ENCODE measurements around the gene ZMIZ1.
A peak's percentile ranks its signal among the peaks of the same experiment; 100 is the strongest.

The ZMIZ1 gene

DNA sequence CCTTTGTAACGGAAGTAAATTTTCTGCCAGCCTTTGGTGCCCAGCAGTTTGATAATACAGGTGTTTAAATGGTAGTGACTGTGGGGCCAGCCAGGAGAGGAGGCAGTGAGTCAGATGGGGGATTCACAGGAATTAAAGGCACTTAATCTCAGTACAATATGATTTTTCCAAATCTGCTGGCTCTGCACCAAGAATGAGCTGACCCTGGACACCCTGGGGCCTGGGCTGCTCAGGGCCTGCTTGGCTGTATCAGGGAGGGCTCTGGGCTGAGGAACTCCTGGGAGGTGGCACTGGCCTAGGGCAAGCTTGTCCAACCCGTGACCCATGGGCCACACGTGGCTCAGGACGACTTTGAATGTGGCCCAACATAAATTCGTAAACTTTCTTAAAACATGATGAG is 104.1 kb downstream of the ZMIZ1 start:
- TF ChIP-seq, protein P1, sequence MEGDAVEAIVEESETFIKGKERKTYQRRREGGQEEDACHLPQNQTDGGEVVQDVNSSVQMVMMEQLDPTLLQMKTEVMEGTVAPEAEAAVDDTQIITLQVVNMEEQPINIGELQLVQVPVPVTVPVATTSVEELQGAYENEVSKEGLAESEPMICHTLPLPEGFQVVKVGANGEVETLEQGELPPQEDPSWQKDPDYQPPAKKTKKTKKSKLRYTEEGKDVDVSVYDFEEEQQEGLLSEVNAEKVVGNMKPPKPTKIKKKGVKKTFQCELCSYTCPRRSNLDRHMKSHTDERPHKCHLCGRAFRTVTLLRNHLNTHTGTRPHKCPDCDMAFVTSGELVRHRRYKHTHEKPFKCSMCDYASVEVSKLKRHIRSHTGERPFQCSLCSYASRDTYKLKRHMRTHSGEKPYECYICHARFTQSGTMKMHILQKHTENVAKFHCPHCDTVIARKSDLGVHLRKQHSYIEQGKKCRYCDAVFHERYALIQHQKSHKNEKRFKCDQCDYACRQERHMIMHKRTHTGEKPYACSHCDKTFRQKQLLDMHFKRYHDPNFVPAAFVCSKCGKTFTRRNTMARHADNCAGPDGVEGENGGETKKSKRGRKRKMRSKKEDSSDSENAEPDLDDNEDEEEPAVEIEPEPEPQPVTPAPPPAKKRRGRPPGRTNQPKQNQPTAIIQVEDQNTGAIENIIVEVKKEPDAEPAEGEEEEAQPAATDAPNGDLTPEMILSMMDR (conservative IDR thresholded peaks at IDR 0.05; ENCODE audit: low read depth, low read length), result no peak
- no peak overlapping the region for H3K4me3 ChIP-seq (ENCODE audit: low read length)
- no peak for DNase-seq (ENCODE audit: low read depth)

GRCh38 chr10:79173582-79174262 is 105.0 kb downstream of the ZMIZ1 start:
- no peak for DNase-seq (ENCODE audit: low read depth)
- TF ChIP-seq, protein P1 (conservative IDR thresholded peaks at IDR 0.05; ENCODE audit: low read depth, low read length), result no peak
- H3K4me3 ChIP-seq (ENCODE audit: low read length), result no peak overlapping the region

DNA sequence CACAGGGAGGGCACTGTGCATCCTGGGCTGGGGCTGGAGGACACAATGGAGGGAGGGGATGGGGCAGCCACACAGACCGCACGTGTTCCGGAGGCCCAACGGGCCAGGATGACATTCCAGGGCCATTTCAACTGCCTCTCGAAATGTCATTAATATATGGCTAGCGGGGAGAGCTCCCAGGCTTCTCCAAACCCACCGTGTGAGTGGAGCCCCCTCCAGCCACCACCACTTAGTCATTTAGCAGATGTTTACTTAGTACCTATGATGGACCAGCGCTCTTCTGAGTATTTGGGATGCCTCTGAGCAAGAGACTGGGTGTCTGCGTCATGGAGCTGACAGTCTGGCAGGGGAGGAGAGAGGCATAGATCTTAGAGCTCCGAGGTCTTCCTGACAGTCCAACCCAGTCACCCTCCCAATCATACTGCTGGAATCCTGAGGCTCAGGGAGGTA is 107.3 kb downstream of the ZMIZ1 start:
- no peak for DNase-seq (ENCODE audit: low read depth)
- H3K4me3 ChIP-seq (ENCODE audit: low read length), result no peak overlapping the region
- TF ChIP-seq, protein P1 (conservative IDR thresholded peaks at IDR 0.05; ENCODE audit: low read depth, low read length), result no peak

GRCh38 chr10:79176949-79177602 is 108.3 kb downstream of the ZMIZ1 start:
- DNase-seq (ENCODE audit: low read depth), result no peak
- no peak overlapping the region for H3K4me3 ChIP-seq (ENCODE audit: low read length)
- TF ChIP-seq, protein P1 (conservative IDR thresholded peaks at IDR 0.05; ENCODE audit: low read depth, low read length), result no peak

GRCh38 chr10:79178070-79178576 is 109.4 kb downstream of the ZMIZ1 start:
- no peak for DNase-seq (ENCODE audit: low read depth)
- no peak overlapping the region for H3K4me3 ChIP-seq (ENCODE audit: low read length)
- TF ChIP-seq, protein P1 (conservative IDR thresholded peaks at IDR 0.05; ENCODE audit: low read depth, low read length), result no peak

GRCh38 chr10:79178614-79179163 is 109.9 kb downstream of the ZMIZ1 start:
- peak; percentile 90 for DNase-seq (ENCODE audit: low read depth)
- TF ChIP-seq, protein P1 (conservative IDR thresholded peaks at IDR 0.05; ENCODE audit: low read depth, low read length), result no peak
- no peak overlapping the region for H3K4me3 ChIP-seq (ENCODE audit: low read length)

All from retinal pigment epithelial cell (primary cell).